Measurements from ENCODE around the gene PRAMEF13.
"Not testable (repeated sequence)": the region's sequence is repeated elsewhere in the genome, so short reads cannot be mapped to it uniquely, and the experiment has no call there.

The PRAMEF13 gene

GRCh38 chr1:13165531-13165930 is 35.7 kb downstream of the PRAMEF13 start, which contains the start of gene HNRNPCL4:
Gene HNRNPCL4, minus strand, starts transcription at chr1:13165631. Its CDS starts 164 bp downstream, at chr1:13165467.
- not testable (repeated sequence) for DNase-seq

DNA sequence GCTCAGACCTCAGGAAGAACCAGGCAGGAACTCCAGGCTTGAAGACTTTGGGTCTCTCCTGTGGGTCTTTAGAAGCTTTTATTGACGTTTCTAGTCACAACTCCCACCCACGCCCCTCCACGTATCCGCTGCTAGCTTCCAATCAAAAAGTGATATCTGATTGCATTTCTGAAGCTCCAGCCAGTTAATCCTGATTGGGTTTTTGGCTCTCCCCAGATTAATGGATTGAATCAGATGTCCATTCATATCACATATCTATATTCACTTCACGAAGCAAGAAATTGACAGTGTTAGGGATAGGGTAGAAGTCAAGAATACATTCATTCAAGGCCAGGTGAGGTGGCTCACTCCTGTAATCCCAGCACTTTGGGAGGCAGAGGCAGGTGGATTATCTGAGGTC is 45.3 kb downstream of the PRAMEF13 start, which contains the start of gene PRAMEF26:
PRAMEF26 (minus strand) TSS at position 101 of the 400 bp plus-strand sequence. CDS start 2,914 bp downstream, outside the sequence.
- DNase-seq, result not testable (repeated sequence)

All from NCI-H1930 (cell line).